Measurements from ENCODE around the gene SKAP1.

GRCh38 chr17:48149787-48150463, 280.1 kb downstream of the SKAP1 start:
- TF ChIP-seq POLR2A (IDR thresholded peaks at IDR 0.05): no peak
- no peak for TF ChIP-seq CTCF (IDR thresholded peaks at IDR 0.05)
- TF ChIP-seq EP300 (IDR thresholded peaks at IDR 0.05): no peak

Measured in ovary (tissue), 3 donors.